Measurements from ENCODE around the gene APOL6. TPM values are rescaled to one million over a fixed set of nuclear protein-coding genes. Genes with fewer than 3 reads are reported as not detected.

The APOL6 gene
- total RNA-seq, 1 donor from 2014 or later, result 6.4 TPM

DNA sequence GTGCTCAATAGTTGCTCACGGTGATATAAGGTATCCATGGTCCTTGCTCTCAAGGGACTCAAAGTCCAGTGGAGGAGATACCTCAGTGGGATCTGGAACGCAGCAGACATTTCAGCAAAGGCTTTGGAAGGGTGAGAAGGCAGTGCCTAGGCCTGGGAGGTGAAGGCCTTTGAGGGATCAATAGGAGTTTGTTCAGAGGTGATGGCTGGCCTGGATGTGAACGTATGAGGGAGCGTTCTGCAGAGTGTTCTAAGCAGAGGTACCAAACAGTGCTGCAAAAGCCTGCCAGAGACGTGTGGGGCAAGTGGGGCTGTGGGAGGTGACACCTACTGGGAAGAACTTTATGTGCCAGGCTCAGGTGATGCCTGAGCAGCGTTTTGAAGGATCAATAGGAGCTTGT is 23.7 kb upstream of the APOL6 start:
- Histone ChIP-seq H3K36me3 (no peaks in the 10 kb centered on the region), H3K4me3 (no peak overlapping the region), H3K27ac (no peak overlapping the region), H3K27me3 (no peaks in the 10 kb centered on the region), H3K4me1 (peaks cover 0 to 26% of the 10 kb centered on the region in 2 donors), H3K9me3 (no peaks in the 10 kb centered on the region)
- TF ChIP-seq, protein P1, sequence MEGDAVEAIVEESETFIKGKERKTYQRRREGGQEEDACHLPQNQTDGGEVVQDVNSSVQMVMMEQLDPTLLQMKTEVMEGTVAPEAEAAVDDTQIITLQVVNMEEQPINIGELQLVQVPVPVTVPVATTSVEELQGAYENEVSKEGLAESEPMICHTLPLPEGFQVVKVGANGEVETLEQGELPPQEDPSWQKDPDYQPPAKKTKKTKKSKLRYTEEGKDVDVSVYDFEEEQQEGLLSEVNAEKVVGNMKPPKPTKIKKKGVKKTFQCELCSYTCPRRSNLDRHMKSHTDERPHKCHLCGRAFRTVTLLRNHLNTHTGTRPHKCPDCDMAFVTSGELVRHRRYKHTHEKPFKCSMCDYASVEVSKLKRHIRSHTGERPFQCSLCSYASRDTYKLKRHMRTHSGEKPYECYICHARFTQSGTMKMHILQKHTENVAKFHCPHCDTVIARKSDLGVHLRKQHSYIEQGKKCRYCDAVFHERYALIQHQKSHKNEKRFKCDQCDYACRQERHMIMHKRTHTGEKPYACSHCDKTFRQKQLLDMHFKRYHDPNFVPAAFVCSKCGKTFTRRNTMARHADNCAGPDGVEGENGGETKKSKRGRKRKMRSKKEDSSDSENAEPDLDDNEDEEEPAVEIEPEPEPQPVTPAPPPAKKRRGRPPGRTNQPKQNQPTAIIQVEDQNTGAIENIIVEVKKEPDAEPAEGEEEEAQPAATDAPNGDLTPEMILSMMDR (IDR thresholded peaks at IDR 0.05), result no peak
- intact Hi-C loops (cut with DNase I), result no loop called here
- no peak for DNase-seq (ENCODE audit: low spot score in 2 of 2)

DNA sequence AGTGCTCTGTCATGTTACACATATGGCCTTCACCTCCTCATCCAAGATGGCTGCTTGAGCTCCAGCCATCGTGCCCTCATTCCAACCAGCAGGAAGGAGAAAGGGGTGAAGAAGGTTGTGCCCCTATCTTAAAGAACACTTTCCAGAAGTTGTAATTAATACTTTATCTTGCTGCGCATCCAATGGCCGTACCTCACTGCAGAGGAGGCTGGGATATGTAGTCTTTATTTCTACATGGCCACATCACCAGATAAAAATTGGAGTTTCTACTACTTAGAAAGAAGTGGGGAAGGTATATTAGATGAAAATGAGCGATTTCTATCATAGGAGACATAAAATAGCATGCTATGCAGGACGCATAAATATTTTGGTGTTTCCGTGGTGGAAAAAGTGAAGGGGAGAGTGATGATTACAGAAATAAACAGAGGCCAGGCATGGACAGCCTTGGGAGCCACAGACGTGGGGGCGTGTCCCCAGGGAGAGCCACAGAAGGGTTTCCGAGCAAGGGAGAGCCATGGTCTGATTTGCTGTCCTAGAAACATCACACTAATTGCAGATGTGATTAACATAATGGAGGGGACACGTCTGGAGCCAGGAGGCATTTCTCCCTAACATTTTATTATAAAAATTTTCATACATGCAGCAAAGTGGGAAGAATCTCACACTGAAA is 22.3 kb upstream of the APOL6 start:
- TF ChIP-seq, protein P1 (IDR thresholded peaks at IDR 0.05), result no peak
- Histone ChIP-seq H3K4me3 (no peak overlapping the region), H3K9me3 (no peaks in the 10 kb centered on the region), H3K36me3 (no peaks in the 10 kb centered on the region), H3K4me1 (peaks cover 0 to 30% of the 10 kb centered on the region in 2 donors), H3K27me3 (no peaks in the 10 kb centered on the region), H3K27ac (no peak overlapping the region)
- intact Hi-C loops (cut with DNase I), result loop anchor here (2.0 to 5.0 kb wide), 3 partner anchors 115 to 441 kb away; no protein-coding TSS in a partner anchor
- no peak for DNase-seq (ENCODE audit: low spot score in 2 of 2)

DNA sequence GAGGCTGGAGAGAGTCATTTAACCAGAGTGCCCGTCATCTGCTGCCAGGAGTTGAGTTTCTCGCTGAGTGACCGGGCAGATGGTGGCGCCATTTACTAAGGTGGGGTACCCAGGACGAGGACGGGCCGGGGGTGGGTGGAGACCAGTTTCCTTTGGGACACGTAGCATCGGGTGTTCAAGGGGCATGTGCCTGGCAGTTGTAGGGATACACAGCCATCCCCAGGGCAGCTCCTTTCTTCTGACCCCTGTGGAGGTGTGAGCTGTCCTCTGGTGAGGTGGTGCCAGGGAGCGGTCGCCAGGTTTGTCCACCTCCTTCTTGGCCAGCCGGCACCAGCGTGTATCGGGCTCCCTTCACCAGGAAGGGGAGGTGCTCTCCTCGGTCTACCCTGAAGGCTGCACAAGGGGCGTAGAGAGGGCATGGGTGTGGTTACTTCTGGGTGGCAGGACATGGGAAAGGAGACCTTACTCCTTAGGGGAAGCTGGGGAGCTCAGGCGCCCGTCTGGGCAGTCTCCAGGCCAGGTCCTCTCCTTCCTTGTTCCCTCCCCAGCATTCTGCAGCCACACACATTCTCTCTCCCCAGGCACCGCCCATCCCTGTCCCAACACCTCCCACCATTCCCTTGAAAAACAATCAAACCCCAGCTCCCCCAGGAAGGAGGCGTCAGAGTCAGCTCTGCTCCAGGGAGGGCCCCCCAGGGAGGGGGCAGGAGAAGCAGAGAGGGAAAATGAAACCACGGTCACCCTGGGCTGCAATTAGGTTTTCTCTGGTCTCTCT is 20.8 kb upstream of the APOL6 start:
- peak overlapping the region; percentile 63 to 68 for H3K4me3 ChIP-seq
- no peaks in the 10 kb centered on the region for H3K27me3 ChIP-seq
- peak; percentile 41 to 88 for DNase-seq (ENCODE audit: low spot score in 2 of 2)
- intact Hi-C loops (cut with DNase I), result loop anchor here (1.0 to 5.0 kb wide), 5 partner anchors 113 to 497 kb away; no protein-coding TSS in a partner anchor
- H3K4me1 ChIP-seq, result peaks cover 0 to 19% of the 10 kb centered on the region in 2 donors
- no peaks in the 10 kb centered on the region for H3K36me3 ChIP-seq
- peak overlapping the region; percentile 75 to 90 for H3K27ac ChIP-seq
- no peaks in the 10 kb centered on the region for H3K9me3 ChIP-seq
- TF ChIP-seq, protein P1 (IDR thresholded peaks at IDR 0.05), result peak; percentile 55 to 79 (median 64)

DNA sequence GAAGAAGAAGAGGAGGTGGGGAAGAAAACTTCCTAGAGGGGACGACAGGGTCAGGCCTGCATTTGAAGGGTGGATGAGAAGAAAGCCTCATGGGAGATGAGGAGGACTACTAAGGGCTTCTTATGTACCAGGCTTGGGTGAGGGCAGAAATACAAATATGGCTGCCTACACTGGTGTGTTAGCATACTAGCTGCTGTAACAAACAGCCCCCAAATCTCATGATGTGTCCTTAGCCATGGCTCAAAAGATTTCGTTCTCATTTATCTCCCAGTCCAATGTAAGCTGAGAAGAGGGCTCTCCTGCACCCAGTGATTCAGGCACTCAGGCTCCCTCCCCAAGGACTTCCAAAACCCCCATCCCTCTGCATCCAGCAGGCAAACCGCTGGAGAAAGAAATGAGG is 19.5 kb upstream of the APOL6 start:
- H3K4me3 ChIP-seq, result no peak overlapping the region
- intact Hi-C loops (cut with DNase I), result loop anchor here (5.0 kb wide), 1 partner anchor 439 kb away; no protein-coding TSS in a partner anchor
- no peaks in the 10 kb centered on the region for H3K36me3 ChIP-seq
- H3K27ac ChIP-seq, result peak overlapping the region; percentile 75 to 89
- no peaks in the 10 kb centered on the region for H3K9me3 ChIP-seq
- TF ChIP-seq, protein P1 (IDR thresholded peaks at IDR 0.05), result no peak
- no peaks in the 10 kb centered on the region for H3K27me3 ChIP-seq
- no peak for DNase-seq (ENCODE audit: low spot score in 2 of 2)
- H3K4me1 ChIP-seq, result peaks cover 0 to 13% of the 10 kb centered on the region in 2 donors

DNA sequence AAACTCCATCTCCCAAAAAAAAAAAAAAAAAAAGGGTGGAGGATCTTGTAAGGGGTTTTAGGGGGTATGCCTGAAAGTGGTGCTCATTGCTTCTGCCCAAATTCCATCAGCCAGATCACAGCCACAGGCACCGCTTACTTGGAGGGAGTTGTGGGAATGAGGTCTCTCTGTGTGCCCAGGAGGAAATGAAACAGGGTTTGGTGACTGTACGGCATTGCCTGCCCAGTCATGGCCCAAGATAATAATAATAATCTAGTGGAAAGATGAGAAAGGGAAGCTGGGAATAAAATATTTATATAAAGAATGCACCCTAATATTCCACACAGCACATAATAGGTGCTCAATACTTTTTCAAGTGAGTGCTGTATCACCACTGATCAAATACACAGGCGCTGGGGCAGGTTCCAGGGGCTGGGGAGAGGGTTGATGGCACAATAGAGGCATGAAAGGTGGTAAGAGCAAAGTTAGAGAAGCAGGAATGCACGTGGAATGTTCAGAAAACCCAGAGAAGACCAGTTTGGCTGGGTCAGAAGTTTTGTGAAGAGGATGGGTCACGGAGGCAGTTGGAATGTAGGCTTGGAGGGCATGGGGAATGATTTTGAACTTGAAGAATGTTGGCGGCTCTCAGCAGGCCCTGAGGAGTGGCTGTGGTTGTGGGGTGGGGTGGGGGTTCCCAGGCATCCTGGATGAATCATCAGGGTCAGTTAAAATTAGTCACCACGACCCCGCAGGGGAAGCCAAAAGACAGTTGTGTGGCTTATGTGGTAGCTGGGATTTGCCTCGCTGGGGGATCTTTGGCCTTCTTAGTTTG is 18.6 kb upstream of the APOL6 start:
- TF ChIP-seq, protein P1 (IDR thresholded peaks at IDR 0.05), result no peak
- Histone ChIP-seq H3K27me3 (no peaks in the 10 kb centered on the region), H3K9me3 (no peaks in the 10 kb centered on the region), H3K27ac (peak overlapping the region; percentile 75 to 89), H3K4me3 (no peak overlapping the region), H3K4me1 (peaks cover 0 to 13% of the 10 kb centered on the region in 2 donors), H3K36me3 (no peaks in the 10 kb centered on the region)
- intact Hi-C loops (cut with DNase I), result loop anchor here (2.0 to 5.0 kb wide), 2 partner anchors 33 to 438 kb away; no protein-coding TSS in a partner anchor
- DNase-seq (ENCODE audit: low spot score in 2 of 2), result peak; percentile 56 to 94

Measured in ascending aorta (tissue), 2 donors.